GM10266 (cell line): Measurements from ENCODE around the gene FGF22.

ENCODE experiments used
- DNase-seq: peaks from one replicate; pipeline ENCODE4 v3.0.0; 2012; ENCODE audit errors: extremely low spot score
- TF ChIP-seq, protein P1 (sequence below): IDR thresholded peaks from 2 replicates; pipeline ENCODE4 v1.5.1; 2012; ENCODE audit warnings: mild to moderate bottlenecking, low read depth; ENCODE audit not compliant: control insufficient read depth, insufficient read depth; ENCODE audit errors: missing control alignments

FGF22 gene

GRCh38 chr19:688992-689391, 49.3 kb downstream of the FGF22 start:
- TF ChIP-seq, protein P1, sequence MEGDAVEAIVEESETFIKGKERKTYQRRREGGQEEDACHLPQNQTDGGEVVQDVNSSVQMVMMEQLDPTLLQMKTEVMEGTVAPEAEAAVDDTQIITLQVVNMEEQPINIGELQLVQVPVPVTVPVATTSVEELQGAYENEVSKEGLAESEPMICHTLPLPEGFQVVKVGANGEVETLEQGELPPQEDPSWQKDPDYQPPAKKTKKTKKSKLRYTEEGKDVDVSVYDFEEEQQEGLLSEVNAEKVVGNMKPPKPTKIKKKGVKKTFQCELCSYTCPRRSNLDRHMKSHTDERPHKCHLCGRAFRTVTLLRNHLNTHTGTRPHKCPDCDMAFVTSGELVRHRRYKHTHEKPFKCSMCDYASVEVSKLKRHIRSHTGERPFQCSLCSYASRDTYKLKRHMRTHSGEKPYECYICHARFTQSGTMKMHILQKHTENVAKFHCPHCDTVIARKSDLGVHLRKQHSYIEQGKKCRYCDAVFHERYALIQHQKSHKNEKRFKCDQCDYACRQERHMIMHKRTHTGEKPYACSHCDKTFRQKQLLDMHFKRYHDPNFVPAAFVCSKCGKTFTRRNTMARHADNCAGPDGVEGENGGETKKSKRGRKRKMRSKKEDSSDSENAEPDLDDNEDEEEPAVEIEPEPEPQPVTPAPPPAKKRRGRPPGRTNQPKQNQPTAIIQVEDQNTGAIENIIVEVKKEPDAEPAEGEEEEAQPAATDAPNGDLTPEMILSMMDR = no peak
- DNase-seq = no peak

GRCh38 chr19:690203-690602, 50.5 kb downstream of the FGF22 start:
- TF ChIP-seq, protein P1 = no peak
- DNase-seq = no peak
